Measurements from ENCODE around the gene CGNL1.

Gene CGNL1

GRCh38 chr15:57411945-57412768, 35.9 kb downstream of the CGNL1 start:
- no peak for TF ChIP-seq CREB1 (IDR thresholded peaks at IDR 0.05; ENCODE audit: low read depth)
- no peak for TF ChIP-seq NFIC (IDR thresholded peaks at IDR 0.05)
- TF ChIP-seq TCF12 (IDR thresholded peaks at IDR 0.05; ENCODE audit: low read depth) = no peak

GRCh38 chr15:57415602-57416001, 39.3 kb downstream of the CGNL1 start:
- TF ChIP-seq EP300 (IDR thresholded peaks at IDR 0.05; ENCODE audit: borderline replicate concordance) = no peak
- TF ChIP-seq EGR1 (IDR thresholded peaks at IDR 0.05) = no peak
- TF ChIP-seq MAX (IDR thresholded peaks at IDR 0.05) = no peak
- TF ChIP-seq USF1 (IDR thresholded peaks at IDR 0.05) = no peak
- TF ChIP-seq RAD21 (IDR thresholded peaks at IDR 0.05; ENCODE audit: low read depth) = no peak
- no peak for TF ChIP-seq FOXM1 (IDR thresholded peaks at IDR 0.05; ENCODE audit: borderline replicate concordance, low read depth)
- TF ChIP-seq YY1 (IDR thresholded peaks at IDR 0.05; ENCODE audit: low read depth) = no peak
- no peak for TF ChIP-seq TCF12 (IDR thresholded peaks at IDR 0.05; ENCODE audit: low read depth)
- no peak for TF ChIP-seq ZBTB7A (IDR thresholded peaks at IDR 0.05; ENCODE audit: low read depth)
- TF ChIP-seq TAF1 (IDR thresholded peaks at IDR 0.05; ENCODE audit: low read depth) = no peak
- TF ChIP-seq TEAD4 (IDR thresholded peaks at IDR 0.05) = no peak
- no peak for TF ChIP-seq CEBPB (IDR thresholded peaks at IDR 0.05)

- TF ChIP-seq USF1 (IDR thresholded peaks at IDR 0.05) (no peak), TEAD4 (IDR thresholded peaks at IDR 0.05) (no peak), FOXM1 (IDR thresholded peaks at IDR 0.05; ENCODE audit: borderline replicate concordance, low read depth) (no peak), TAF1 (IDR thresholded peaks at IDR 0.05; ENCODE audit: low read depth) (no peak), REST (IDR thresholded peaks at IDR 0.05; ENCODE audit: low read depth) (no peak), NFIC (IDR thresholded peaks at IDR 0.05) (no peak), YY1 (IDR thresholded peaks at IDR 0.05; ENCODE audit: low read depth) (no peak), ZBTB7A (IDR thresholded peaks at IDR 0.05; ENCODE audit: low read depth) (no peak), EP300 (IDR thresholded peaks at IDR 0.05; ENCODE audit: borderline replicate concordance) (no peak), EGR1 (IDR thresholded peaks at IDR 0.05) (no peak), RAD21 (IDR thresholded peaks at IDR 0.05; ENCODE audit: low read depth) (no peak), MAX (IDR thresholded peaks at IDR 0.05) (no peak), TCF12 (IDR thresholded peaks at IDR 0.05; ENCODE audit: low read depth) (no peak), CEBPB (IDR thresholded peaks at IDR 0.05) (no peak), CREB1 (IDR thresholded peaks at IDR 0.05; ENCODE audit: low read depth) (no peak)
These were observed 42.3 kb downstream of the CGNL1 start for GRCh38 chr15:57418635-57419034.

- TF ChIP-seq YY1 (IDR thresholded peaks at IDR 0.05; ENCODE audit: low read depth) (no peak), MAX (IDR thresholded peaks at IDR 0.05) (no peak)
These were observed 43.0 kb downstream of the CGNL1 start for GRCh38 chr15:57419335-57419734.

GRCh38 chr15:57421110-57421509, 44.8 kb downstream of the CGNL1 start:
- TF ChIP-seq FOXM1 (IDR thresholded peaks at IDR 0.05; ENCODE audit: borderline replicate concordance, low read depth) (no peak), USF1 (IDR thresholded peaks at IDR 0.05) (no peak), TEAD4 (IDR thresholded peaks at IDR 0.05) (no peak), TCF12 (IDR thresholded peaks at IDR 0.05; ENCODE audit: low read depth) (no peak), CEBPB (IDR thresholded peaks at IDR 0.05) (no peak), NFIC (IDR thresholded peaks at IDR 0.05) (no peak), CREB1 (IDR thresholded peaks at IDR 0.05; ENCODE audit: low read depth) (no peak), MAX (IDR thresholded peaks at IDR 0.05) (no peak), REST (IDR thresholded peaks at IDR 0.05; ENCODE audit: low read depth) (no peak), RAD21 (IDR thresholded peaks at IDR 0.05; ENCODE audit: low read depth) (no peak), EGR1 (IDR thresholded peaks at IDR 0.05) (no peak), YY1 (IDR thresholded peaks at IDR 0.05; ENCODE audit: low read depth) (no peak)
